ENCODE results near the gene SNCAIP.

DNA sequence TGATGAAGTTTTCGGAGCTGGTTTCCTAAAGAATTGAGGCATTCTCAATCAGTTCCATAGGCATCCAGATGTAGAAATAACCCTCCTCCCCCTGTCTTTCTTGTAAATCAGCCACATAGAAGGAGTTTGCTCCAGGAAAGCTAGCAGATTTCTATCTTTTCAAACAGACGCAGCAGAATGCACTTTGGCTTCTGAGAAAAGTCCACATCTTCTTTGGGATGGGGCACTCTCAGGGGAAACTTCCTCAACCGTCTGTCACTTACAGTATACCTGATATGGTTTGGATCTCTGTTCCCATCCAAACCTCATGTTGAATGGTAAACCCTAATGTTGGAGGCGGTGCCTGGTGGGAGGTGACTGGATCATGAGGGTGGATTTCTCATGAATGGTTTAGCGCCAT is 94.1 kb downstream of the SNCAIP start:
- TF ChIP-seq, protein P1, sequence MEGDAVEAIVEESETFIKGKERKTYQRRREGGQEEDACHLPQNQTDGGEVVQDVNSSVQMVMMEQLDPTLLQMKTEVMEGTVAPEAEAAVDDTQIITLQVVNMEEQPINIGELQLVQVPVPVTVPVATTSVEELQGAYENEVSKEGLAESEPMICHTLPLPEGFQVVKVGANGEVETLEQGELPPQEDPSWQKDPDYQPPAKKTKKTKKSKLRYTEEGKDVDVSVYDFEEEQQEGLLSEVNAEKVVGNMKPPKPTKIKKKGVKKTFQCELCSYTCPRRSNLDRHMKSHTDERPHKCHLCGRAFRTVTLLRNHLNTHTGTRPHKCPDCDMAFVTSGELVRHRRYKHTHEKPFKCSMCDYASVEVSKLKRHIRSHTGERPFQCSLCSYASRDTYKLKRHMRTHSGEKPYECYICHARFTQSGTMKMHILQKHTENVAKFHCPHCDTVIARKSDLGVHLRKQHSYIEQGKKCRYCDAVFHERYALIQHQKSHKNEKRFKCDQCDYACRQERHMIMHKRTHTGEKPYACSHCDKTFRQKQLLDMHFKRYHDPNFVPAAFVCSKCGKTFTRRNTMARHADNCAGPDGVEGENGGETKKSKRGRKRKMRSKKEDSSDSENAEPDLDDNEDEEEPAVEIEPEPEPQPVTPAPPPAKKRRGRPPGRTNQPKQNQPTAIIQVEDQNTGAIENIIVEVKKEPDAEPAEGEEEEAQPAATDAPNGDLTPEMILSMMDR (conservative IDR thresholded peaks at IDR 0.05 in 1 of 2, IDR thresholded peaks at IDR 0.05 in 1 of 2; ENCODE audit: low read depth in 1 of 2, low read length in 2 of 2), result no peak
- TF ChIP-seq EZH2 (IDR thresholded peaks at IDR 0.05; ENCODE audit: low read length, missing control alignments), result no peak

Measured in fibroblast of lung (primary cell).